Upper lobe of left lung (tissue), 6 donors: ENCODE measurements around the gene STIM2. TPM values are rescaled to one million over a fixed set of nuclear protein-coding genes. Genes with fewer than 3 reads are reported as not detected.

Experiments used
- ATAC-seq, 2 donors: fragments of 200-7000 bp; cut with Tn5 transposase; one replicate each; pipeline ENCODE4 v1.9.1; 2022; ENCODE audit warnings: mild to moderate bottlenecking in 2 of 2, moderate library complexity in 2 of 2; ENCODE audit not compliant: low FRiP score in 2 of 2
- DNase-seq, 2 donors: peaks; one replicate each; pipeline ENCODE4 v3.0.0-alpha.2; 2019 to 2020
- H3K27ac ChIP-seq, 4 donors: fragments of 200-600 bp; sonication (generic); one replicate each; pipeline ENCODE4 v1.5.1; 2016 to 2019
- H3K27me3 ChIP-seq, 4 donors: fragments of 200-600 bp; sonication (generic); one replicate each; pipeline ENCODE4 v1.5.1; 2017 to 2019
- H3K36me3 ChIP-seq, 4 donors: fragments of 200-600 bp; sonication (generic); one replicate each; pipeline ENCODE4 v1.5.1; 2016 to 2019
- H3K4me1 ChIP-seq, 4 donors: fragments of 200-600 bp; sonication (generic); one replicate each; pipeline ENCODE4 v1.5.1; 2018 to 2019
- H3K4me3 ChIP-seq, 4 donors: fragments of 200-600 bp; sonication (generic); one replicate each; pipeline ENCODE4 v1.5.1; 2017 to 2019; ENCODE audit warnings: mild to moderate bottlenecking in 2 of 4, moderate library complexity in 1 of 4
- H3K9me3 ChIP-seq, 4 donors: fragments of 200-600 bp; sonication (generic); one replicate each; pipeline ENCODE4 v1.5.1; 2018 to 2019
- EP300 ChIP-seq, 4 donors: sonication (generic); formaldehyde crosslinking; IDR thresholded peaks; one replicate each; pipeline ENCODE4 v1.5.1; 2017; ENCODE audit warnings: antibody characterized with exemption in 4 of 4, control low read depth in 2 of 4
- POLR2A ChIP-seq, 4 donors: fragments of 450-650 bp; IDR thresholded peaks; one replicate each; pipeline ENCODE4 v1.5.1; 2016 to 2017; ENCODE audit warnings: antibody characterized with exemption in 4 of 4, mild to moderate bottlenecking in 2 of 4
- POLR2AphosphoS5 ChIP-seq, 2 donors: sonication (generic); formaldehyde crosslinking; IDR thresholded peaks; one replicate each; pipeline ENCODE4 v1.5.1; 2017; ENCODE audit warnings: antibody characterized with exemption in 2 of 2
- WGBS, 2 donors: methylation state at CpG; one replicate each; pipeline ENCODE4 v1.1.5; 2017 to 2018; 5-methylcytosine and 5-hydroxymethylcytosine counted together
- total RNA-seq, 6 donors: library from RNA; depleted of rRNA in 4 of 6; stranded (reverse); fragments of >200 nt in 4 of 6; gene quantifications; one replicate each; pipeline versions ENCODE4 v1.1.0 to v1.2.1, GENCODE V29; 2016 to 2021
- TF ChIP-seq, protein P1 (sequence below), 6 experiments: fragments of 450-650 bp in 4 of 6; fragments of 200-600 bp in 2 of 6; sonication (generic) in 2 of 6; IDR thresholded peaks; one replicate each; pipeline ENCODE4 v1.5.1; 2016 to 2019; ENCODE audit warnings: antibody characterized with exemption in 6 of 6
- donor health status: DM: no; HTN: no; CAD: no; lungs with moderate emphysema.
- donor health status: DM: no; HTN: yes; CAD: no; lungs with severe emphysema.

STIM2 gene
- total RNA-seq, 6 donors from 2014 or later: 21.6 to 54.3 (median 37.8) TPM

DNA sequence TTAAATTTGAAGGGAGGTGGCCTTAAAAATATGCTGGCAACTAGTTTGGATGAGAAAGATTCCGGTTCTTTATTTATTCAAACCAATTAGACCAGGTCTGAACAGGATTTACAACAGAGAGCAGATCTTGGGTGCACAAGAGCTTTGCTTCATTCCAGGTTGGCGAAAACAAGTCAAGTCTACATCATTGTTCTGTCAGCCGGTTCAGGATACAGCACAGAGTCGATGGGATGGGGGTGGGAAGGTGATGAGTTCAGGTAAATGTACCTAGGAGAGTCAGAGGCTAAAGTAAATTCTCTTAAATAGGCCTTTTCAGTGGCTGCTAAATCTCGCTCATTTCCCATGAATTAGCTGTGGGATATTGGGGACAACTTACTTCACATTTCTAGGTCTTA, 882 bp upstream of the STIM2 start:
- Histone ChIP-seq H3K9me3 (no peaks in the 10 kb centered on the region), H3K36me3 (no peaks in the 10 kb centered on the region), H3K27me3 (no peaks in the 10 kb centered on the region), H3K4me1 (peaks cover 28 to 42% (median 38%) of the 10 kb centered on the region in 4 donors), H3K27ac (peak overlapping the region; percentile 92 to 97 (median 96)), H3K4me3 (peak overlapping the region in 3 of 4 donors; percentile 88 to 94 (median 93))
- TF ChIP-seq, protein P1, sequence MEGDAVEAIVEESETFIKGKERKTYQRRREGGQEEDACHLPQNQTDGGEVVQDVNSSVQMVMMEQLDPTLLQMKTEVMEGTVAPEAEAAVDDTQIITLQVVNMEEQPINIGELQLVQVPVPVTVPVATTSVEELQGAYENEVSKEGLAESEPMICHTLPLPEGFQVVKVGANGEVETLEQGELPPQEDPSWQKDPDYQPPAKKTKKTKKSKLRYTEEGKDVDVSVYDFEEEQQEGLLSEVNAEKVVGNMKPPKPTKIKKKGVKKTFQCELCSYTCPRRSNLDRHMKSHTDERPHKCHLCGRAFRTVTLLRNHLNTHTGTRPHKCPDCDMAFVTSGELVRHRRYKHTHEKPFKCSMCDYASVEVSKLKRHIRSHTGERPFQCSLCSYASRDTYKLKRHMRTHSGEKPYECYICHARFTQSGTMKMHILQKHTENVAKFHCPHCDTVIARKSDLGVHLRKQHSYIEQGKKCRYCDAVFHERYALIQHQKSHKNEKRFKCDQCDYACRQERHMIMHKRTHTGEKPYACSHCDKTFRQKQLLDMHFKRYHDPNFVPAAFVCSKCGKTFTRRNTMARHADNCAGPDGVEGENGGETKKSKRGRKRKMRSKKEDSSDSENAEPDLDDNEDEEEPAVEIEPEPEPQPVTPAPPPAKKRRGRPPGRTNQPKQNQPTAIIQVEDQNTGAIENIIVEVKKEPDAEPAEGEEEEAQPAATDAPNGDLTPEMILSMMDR (IDR thresholded peaks at IDR 0.05): no peak
- TF ChIP-seq POLR2AphosphoS5 (IDR thresholded peaks at IDR 0.05): no peak
- TF ChIP-seq EP300 (IDR thresholded peaks at IDR 0.05): no peak
- no peak for TF ChIP-seq POLR2A (IDR thresholded peaks at IDR 0.05)
- ATAC-seq (no peak), DNase-seq (no peak)
- WGBS, 2 donors: 48 to 50% methylated on average over 5 of the region's 5 CpGs

DNA sequence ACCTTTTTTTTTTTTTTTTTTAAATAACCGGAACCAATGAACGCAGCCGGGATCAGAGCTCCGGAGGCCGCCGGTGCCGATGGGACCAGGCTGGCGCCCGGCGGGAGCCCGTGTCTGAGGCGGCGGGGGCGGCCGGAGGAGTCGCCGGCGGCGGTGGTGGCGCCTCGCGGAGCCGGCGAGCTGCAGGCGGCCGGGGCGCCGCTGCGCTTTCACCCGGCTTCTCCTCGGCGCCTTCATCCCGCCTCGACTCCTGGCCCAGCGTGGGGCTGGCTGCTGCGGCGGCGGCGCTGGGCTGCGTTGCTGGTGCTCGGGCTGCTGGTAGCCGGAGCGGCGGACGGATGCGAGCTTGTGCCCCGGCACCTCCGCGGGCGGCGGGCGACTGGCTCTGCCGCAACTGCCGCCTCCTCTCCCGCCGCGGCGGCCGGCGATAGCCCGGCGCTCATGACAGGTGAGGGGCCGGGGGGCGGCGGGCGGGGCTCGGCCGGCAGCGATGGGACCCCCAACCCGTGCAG, 337 bp downstream of the STIM2 start:
- WGBS, 2 donors: 0 to 1% methylated on average over 18 to 21 of the region's 70 CpGs
- H3K27ac ChIP-seq: peak overlapping the region; percentile 92 to 97 (median 96)
- no peaks in the 10 kb centered on the region for H3K9me3 ChIP-seq
- ATAC-seq (peak in 1 of 2 donors; percentile 45), DNase-seq (peak; percentile 50 to 94)
- no peaks in the 10 kb centered on the region for H3K36me3 ChIP-seq
- peaks cover 34 to 48% (median 46%) of the 10 kb centered on the region in 4 donors for H3K4me1 ChIP-seq
- peak overlapping the region; percentile 85 to 94 (median 90) for H3K4me3 ChIP-seq
- TF ChIP-seq POLR2AphosphoS5 (IDR thresholded peaks at IDR 0.05) (no peak), POLR2A (IDR thresholded peaks at IDR 0.05) (no peak), EP300 (IDR thresholded peaks at IDR 0.05) (no peak)
- TF ChIP-seq, protein P1 (IDR thresholded peaks at IDR 0.05): no peak
- H3K27me3 ChIP-seq: no peaks in the 10 kb centered on the region

DNA sequence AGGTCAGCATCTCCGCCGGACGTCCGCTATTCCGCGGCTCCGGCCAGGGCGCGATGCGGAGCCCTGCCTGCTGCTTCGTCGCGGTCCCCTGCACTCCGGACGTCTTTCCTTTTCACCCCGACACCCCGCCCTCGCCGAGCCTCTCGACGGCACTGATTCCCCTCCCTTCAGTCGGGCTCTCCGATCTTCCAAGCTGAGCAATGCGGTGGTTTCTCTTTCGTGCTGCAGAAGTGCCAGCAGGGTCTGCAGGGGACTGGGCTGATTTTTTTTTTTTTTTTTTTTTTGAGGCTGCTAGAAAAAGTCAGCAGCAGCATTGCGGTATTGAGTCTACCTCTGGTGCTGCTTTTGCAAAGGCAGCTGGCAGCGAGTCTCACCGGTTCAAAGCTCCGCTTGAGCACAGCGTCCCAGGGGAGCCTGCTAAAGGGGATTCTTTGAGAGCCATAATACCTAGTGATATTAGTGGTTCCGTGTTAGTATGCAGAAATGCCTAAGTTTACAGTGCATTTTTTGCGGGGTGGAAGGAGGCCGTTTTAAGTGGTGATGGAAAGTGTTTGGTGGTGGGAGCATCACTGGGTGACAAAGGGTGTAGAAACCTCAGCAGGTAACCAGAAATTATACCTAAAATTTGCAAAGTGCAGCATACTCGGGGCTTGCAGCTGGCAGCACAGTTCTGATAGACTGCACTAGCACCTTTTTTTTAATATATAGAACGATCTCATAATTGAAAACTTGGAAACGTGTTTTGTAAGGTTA, 969 bp downstream of the STIM2 start:
- Histone ChIP-seq H3K36me3 (no peaks in the 10 kb centered on the region), H3K9me3 (no peaks in the 10 kb centered on the region), H3K27ac (peak overlapping the region; percentile 92 to 97 (median 96)), H3K4me3 (peak overlapping the region; percentile 85 to 94 (median 90)), H3K4me1 (peaks cover 34 to 54% (median 48%) of the 10 kb centered on the region in 4 donors), H3K27me3 (no peaks in the 10 kb centered on the region)
- 0 to 1% methylated on average over 32 of the region's 36 CpGs for WGBS, 2 donors
- peak in 1 of 2 donors; percentile 77 for DNase-seq
- ATAC-seq: peak; percentile 42 to 62
- peak in 1 of 2 donors; percentile 53 for TF ChIP-seq POLR2AphosphoS5 (IDR thresholded peaks at IDR 0.05)
- TF ChIP-seq POLR2A (IDR thresholded peaks at IDR 0.05): peak in 2 of 4 donors; percentile 24 to 64
- TF ChIP-seq, protein P1 (IDR thresholded peaks at IDR 0.05): no peak

DNA sequence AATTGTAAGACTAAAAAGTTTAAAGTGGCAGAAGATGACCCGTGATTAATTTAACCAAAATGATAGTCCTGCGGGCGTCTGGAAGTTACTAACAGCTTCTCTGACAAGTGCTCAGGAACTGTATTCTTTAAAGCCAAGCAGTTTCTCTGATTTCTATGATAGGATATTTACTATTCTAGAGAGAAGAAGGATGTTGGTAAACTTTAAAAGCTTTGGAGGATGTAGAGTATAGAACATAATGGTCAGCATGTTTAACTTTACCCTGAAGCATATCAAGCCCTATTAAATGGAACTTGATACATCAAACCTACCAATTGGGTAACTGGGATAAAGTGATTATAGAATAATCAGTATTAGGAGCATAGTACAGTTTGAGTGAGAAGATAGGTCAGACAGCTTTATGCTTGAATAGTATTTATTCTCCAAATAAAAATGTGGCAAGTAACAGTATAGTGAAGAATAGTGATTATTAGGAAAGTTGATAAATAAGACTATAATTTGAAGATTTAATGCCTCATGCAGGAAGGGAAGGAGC, 1.8 kb downstream of the STIM2 start:
- TF ChIP-seq, protein P1 (IDR thresholded peaks at IDR 0.05): no peak
- TF ChIP-seq EP300 (IDR thresholded peaks at IDR 0.05) (no peak), POLR2AphosphoS5 (IDR thresholded peaks at IDR 0.05) (no peak), POLR2A (IDR thresholded peaks at IDR 0.05) (no peak)
- Histone ChIP-seq H3K4me1 (peaks cover 35 to 57% (median 48%) of the 10 kb centered on the region in 4 donors), H3K4me3 (peak overlapping the region in 3 of 4 donors; percentile 88 to 94 (median 93)), H3K27me3 (no peaks in the 10 kb centered on the region), H3K36me3 (no peaks in the 10 kb centered on the region), H3K27ac (peak overlapping the region; percentile 92 to 97 (median 96)), H3K9me3 (no peaks in the 10 kb centered on the region)
- ATAC-seq: no peak
- no peak for DNase-seq
- 0 to 1% methylated on average over 3 of the region's 3 CpGs for WGBS, 2 donors
